ENCODE results near the gene PTK6. TPM values are rescaled to one million over a fixed set of nuclear protein-coding genes. Genes with fewer than 3 reads are reported as not detected.

The PTK6 gene
- total RNA-seq, 2 experiments from 2014 or later, result 0.34 to 0.78 TPM

GRCh38 chr20:63537525-63538203 is 488 bp upstream of the PTK6 start:
- Mint-ChIP-seq H3K4me3 (peak overlapping the region; percentile 66), H3K27me3 (no peaks in the 10 kb centered on the region)

GRCh38 chr20:63536241-63536977 is 767 bp downstream of the PTK6 start:
- Mint-ChIP-seq H3K27ac (no peak overlapping the region), H3K27me3 (no peaks in the 10 kb centered on the region), H3K36me3 (no peaks in the 10 kb centered on the region), H3K4me1 (ENCODE audit: low read depth) (peaks cover 13% of the 10 kb centered on the region), H3K4me3 (no peak overlapping the region), H3K9me3 (no peaks in the 10 kb centered on the region)
- POLR2A ChIA-PET, result interaction anchor here (1.1 to 5.8 kb wide), 6 partner anchors 7 to 329 kb away, joined by 3 to 55 read pairs (median 6); partner anchors contain the start of genes PPDPF and TPD52L2
- CTCF ChIA-PET, result interaction anchor here (0.6 to 2.6 kb wide), 13 partner anchors 13 to 444 kb away, joined by 3 to 19 read pairs (median 8); partner anchors contain the start of genes ARFRP1, LIME1, PPDPF and PRPF6
- intact Hi-C loops (cut with micrococcal nuclease), result loop anchor here (5.0 to 10.0 kb wide), 6 partner anchors 101 to 528 kb away; partner anchors contain the start of genes PRPF6, TCEA2, TNFRSF6B and UCKL1
- no peak for DNase-seq

More at GRCh38 chr20:63537525-63538203, 488 bp upstream of the PTK6 start:
- ChIA-PET CTCF (interaction anchor here (0.6 to 2.6 kb wide), 52 partner anchors 9 to 584 kb away, joined by 3 to 19 read pairs (median 4); partner anchors contain the start of genes ARFRP1, GMEB2, LIME1 and OPRL1), POLR2A (interaction anchor here (0.6 to 5.8 kb wide), 13 partner anchors 9 to 419 kb away, joined by 3 to 55 read pairs (median 3); partner anchors contain the start of genes PPDPF, RTEL1, TPD52L2 and UCKL1)
- DNase-seq, result peak; percentile 99
- H3K9me3 Mint-ChIP-seq, result no peaks in the 10 kb centered on the region
- H3K36me3 Mint-ChIP-seq, result no peaks in the 10 kb centered on the region
- H3K4me1 Mint-ChIP-seq (ENCODE audit: low read depth), result peaks cover 15% of the 10 kb centered on the region
- H3K27ac Mint-ChIP-seq, result peak overlapping the region; percentile 80
- intact Hi-C loops (cut with micrococcal nuclease), result loop anchor here (1.0 to 10.0 kb wide), 9 partner anchors 16 to 527 kb away; partner anchors contain the start of genes PRPF6, TCEA2, TNFRSF6B and UCKL1

- intact Hi-C loops (cut with micrococcal nuclease), result loop anchor here (5.0 to 10.0 kb wide), 6 partner anchors 102 to 530 kb away; partner anchors contain the start of genes PRPF6, TCEA2, TNFRSF6B and UCKL1
- ChIA-PET POLR2A (interaction anchor here (5.8 kb wide), 1 partner anchor 13 kb away, joined by 55 read pairs; the partner anchor contains the start of gene PPDPF), CTCF (interaction anchor here (1.0 kb wide), 1 partner anchor 93 kb away, joined by 3 read pairs; no protein-coding TSS in a partner anchor)
- DNase-seq, result no peak
- no peaks in the 10 kb centered on the region for H3K36me3 Mint-ChIP-seq
- H3K4me1 Mint-ChIP-seq (ENCODE audit: low read depth), result peaks cover 12% of the 10 kb centered on the region
- H3K4me3 Mint-ChIP-seq, result no peak overlapping the region
- H3K27ac Mint-ChIP-seq, result no peak overlapping the region
- H3K27me3 Mint-ChIP-seq, result no peaks in the 10 kb centered on the region
- H3K9me3 Mint-ChIP-seq, result no peaks in the 10 kb centered on the region
Observed at GRCh38 chr20:63534831-63535651, 2.1 kb downstream of the PTK6 start.

GRCh38 chr20:63534427-63534830 is 2.7 kb downstream of the PTK6 start:
- intact Hi-C loops (cut with micrococcal nuclease), result loop anchor here (10.0 kb wide), 1 partner anchor 530 kb away; the partner anchor contains the start of gene TCEA2
- peaks cover 12% of the 10 kb centered on the region for H3K4me1 Mint-ChIP-seq (ENCODE audit: low read depth)
- no peaks in the 10 kb centered on the region for H3K36me3 Mint-ChIP-seq
- no peak overlapping the region for H3K4me3 Mint-ChIP-seq
- POLR2A ChIA-PET, result interaction anchor here (5.8 kb wide), 1 partner anchor 13 kb away, joined by 55 read pairs; the partner anchor contains the start of gene PPDPF
- H3K27me3 Mint-ChIP-seq, result no peaks in the 10 kb centered on the region
- no peak for DNase-seq
- H3K9me3 Mint-ChIP-seq, result no peaks in the 10 kb centered on the region
- no peak overlapping the region for H3K27ac Mint-ChIP-seq
- CTCF ChIA-PET, result no interaction called here

- no peaks in the 10 kb centered on the region for H3K36me3 Mint-ChIP-seq
- H3K9me3 Mint-ChIP-seq, result no peaks in the 10 kb centered on the region
- POLR2A ChIA-PET, result interaction anchor here (5.8 kb wide), 1 partner anchor 12 kb away, joined by 55 read pairs; the partner anchor contains the start of gene PPDPF
- no peak for DNase-seq
- H3K27me3 Mint-ChIP-seq, result no peaks in the 10 kb centered on the region
- intact Hi-C loops (cut with micrococcal nuclease), result loop anchor here (10.0 kb wide), 1 partner anchor 531 kb away; the partner anchor contains the start of gene TCEA2
- peaks cover 15% of the 10 kb centered on the region for H3K4me1 Mint-ChIP-seq (ENCODE audit: low read depth)
- CTCF ChIA-PET, result no interaction called here
- no peak overlapping the region for H3K27ac Mint-ChIP-seq
- no peak overlapping the region for H3K4me3 Mint-ChIP-seq
Observed at GRCh38 chr20:63533871-63534393, 3.2 kb downstream of the PTK6 start.

GRCh38 chr20:63533388-63533787 is 3.8 kb downstream of the PTK6 start:
- H3K4me1 Mint-ChIP-seq (ENCODE audit: low read depth), result peaks cover 20% of the 10 kb centered on the region
- no peaks in the 10 kb centered on the region for H3K9me3 Mint-ChIP-seq
- no peaks in the 10 kb centered on the region for H3K27me3 Mint-ChIP-seq
- DNase-seq, result no peak
- H3K4me3 Mint-ChIP-seq, result no peak overlapping the region
- no peak overlapping the region for H3K27ac Mint-ChIP-seq
- POLR2A ChIA-PET, result no interaction called here
- intact Hi-C loops (cut with micrococcal nuclease), result loop anchor here (10.0 kb wide), 1 partner anchor 531 kb away; the partner anchor contains the start of gene TCEA2
- no peaks in the 10 kb centered on the region for H3K36me3 Mint-ChIP-seq
- CTCF ChIA-PET, result no interaction called here

GRCh38 chr20:63532449-63532971 is 4.7 kb downstream of the PTK6 start:
- no peaks in the 10 kb centered on the region for H3K36me3 Mint-ChIP-seq
- POLR2A ChIA-PET, result no interaction called here
- no peak for DNase-seq
- H3K9me3 Mint-ChIP-seq, result no peaks in the 10 kb centered on the region
- H3K27ac Mint-ChIP-seq, result no peak overlapping the region
- no peak overlapping the region for H3K4me3 Mint-ChIP-seq
- H3K27me3 Mint-ChIP-seq, result no peaks in the 10 kb centered on the region
- peaks cover 22% of the 10 kb centered on the region for H3K4me1 Mint-ChIP-seq (ENCODE audit: low read depth)
- intact Hi-C loops (cut with micrococcal nuclease), result loop anchor here (10.0 kb wide), 1 partner anchor 532 kb away; the partner anchor contains the start of gene TCEA2
- CTCF ChIA-PET, result no interaction called here

GRCh38 chr20:63531686-63532448 is 5.3 kb downstream of the PTK6 start:
- Mint-ChIP-seq H3K9me3 (no peaks in the 10 kb centered on the region), H3K27ac (no peak overlapping the region), H3K4me3 (no peak overlapping the region), H3K36me3 (no peaks in the 10 kb centered on the region), H3K4me1 (ENCODE audit: low read depth) (peaks cover 22% of the 10 kb centered on the region), H3K27me3 (no peaks in the 10 kb centered on the region)
- CTCF ChIA-PET, result no interaction called here
- DNase-seq, result no peak
- intact Hi-C loops (cut with micrococcal nuclease), result loop anchor here (10.0 kb wide), 1 partner anchor 533 kb away; the partner anchor contains the start of gene TCEA2
- POLR2A ChIA-PET, result no interaction called here

- H3K36me3 Mint-ChIP-seq, result no peaks in the 10 kb centered on the region
- peaks cover 17% of the 10 kb centered on the region for H3K4me1 Mint-ChIP-seq (ENCODE audit: low read depth)
- CTCF ChIA-PET, result no interaction called here
- H3K27me3 Mint-ChIP-seq, result no peaks in the 10 kb centered on the region
- no peak overlapping the region for H3K27ac Mint-ChIP-seq
- H3K9me3 Mint-ChIP-seq, result no peaks in the 10 kb centered on the region
- POLR2A ChIA-PET, result no interaction called here
- H3K4me3 Mint-ChIP-seq, result no peak overlapping the region
- DNase-seq, result no peak
- intact Hi-C loops (cut with micrococcal nuclease), result loop anchor here (10.0 kb wide), 1 partner anchor 534 kb away; the partner anchor contains the start of gene TCEA2
Observed at GRCh38 chr20:63530788-63531160, 6.4 kb downstream of the PTK6 start.
